ENCODE results near the gene STARD9.

The STARD9 gene

DNA sequence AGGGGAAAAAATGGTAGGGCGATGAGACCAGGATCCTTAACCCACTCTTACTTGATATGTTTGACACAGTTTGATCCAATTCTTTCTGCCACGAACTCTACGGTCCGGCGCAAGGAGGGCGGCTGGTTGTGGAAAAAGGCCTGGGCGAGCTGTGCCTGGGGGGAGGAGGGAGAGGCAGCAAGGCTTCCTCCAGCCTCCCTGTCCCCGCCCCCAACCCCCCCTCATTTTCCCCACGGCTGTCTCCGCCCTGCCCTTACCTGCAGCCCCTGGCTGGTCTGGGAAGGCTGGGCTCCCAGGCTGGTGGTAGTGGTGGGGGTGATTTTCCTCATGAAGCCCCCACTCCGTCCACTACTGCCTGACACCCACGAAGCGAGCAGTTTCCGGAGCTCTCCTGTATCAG is 153.6 kb downstream of the STARD9 start:
- no peak overlapping the region for H3K9ac ChIP-seq (ENCODE audit: low read depth, low read length)
- no peaks in the 10 kb centered on the region for H3K9me3 ChIP-seq (ENCODE audit: control insufficient read depth, insufficient read depth, low read length)
- peaks cover 12% of the 10 kb centered on the region for H3K4me1 ChIP-seq (ENCODE audit: insufficient read depth, low read length)
- H3K36me3 ChIP-seq (ENCODE audit: insufficient read depth, low read length) = peaks cover 18% of the 10 kb centered on the region

DNA sequence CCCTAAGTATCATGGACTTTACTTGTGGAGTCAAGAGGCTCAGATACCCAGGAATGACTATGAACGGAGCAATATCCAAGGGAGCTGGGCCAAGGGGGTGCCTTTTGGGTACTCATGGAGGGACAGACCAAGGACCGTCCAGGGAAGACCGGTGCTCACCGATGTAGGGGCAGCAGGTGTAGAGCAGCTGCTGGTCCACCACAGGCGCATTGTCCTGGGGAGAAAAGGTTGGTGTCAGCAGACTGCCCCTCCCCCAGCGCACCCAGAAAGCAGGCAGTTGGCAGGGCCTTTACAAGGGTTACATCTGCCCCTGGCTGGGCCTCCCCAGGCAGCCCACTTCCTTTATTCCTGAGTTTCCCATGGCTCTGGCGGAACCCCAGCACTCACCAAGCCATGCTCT is 154.0 kb downstream of the STARD9 start:
- peaks cover 16% of the 10 kb centered on the region for H3K36me3 ChIP-seq (ENCODE audit: insufficient read depth, low read length)
- H3K9ac ChIP-seq (ENCODE audit: low read depth, low read length) = no peak overlapping the region

GRCh38 chr15:42730135-42730534 is 154.7 kb downstream of the STARD9 start:
- peaks cover 12% of the 10 kb centered on the region for H3K4me1 ChIP-seq (ENCODE audit: insufficient read depth, low read length)
- peaks cover 12% of the 10 kb centered on the region for H3K36me3 ChIP-seq (ENCODE audit: insufficient read depth, low read length)
- H3K9ac ChIP-seq (ENCODE audit: low read depth, low read length) = no peak overlapping the region
- H3K9me3 ChIP-seq (ENCODE audit: control insufficient read depth, insufficient read depth, low read length) = no peaks in the 10 kb centered on the region

More for the DNA sequence above, 154.0 kb downstream of the STARD9 start:
- no peaks in the 10 kb centered on the region for H3K9me3 ChIP-seq (ENCODE audit: control insufficient read depth, insufficient read depth, low read length)
- H3K4me1 ChIP-seq (ENCODE audit: insufficient read depth, low read length) = peaks cover 12% of the 10 kb centered on the region

- Histone ChIP-seq H3K9me3 (ENCODE audit: control insufficient read depth, insufficient read depth, low read length) (no peaks in the 10 kb centered on the region), H3K9ac (ENCODE audit: low read depth, low read length) (no peak overlapping the region), H3K4me1 (ENCODE audit: insufficient read depth, low read length) (peaks cover 12% of the 10 kb centered on the region), H3K36me3 (ENCODE audit: insufficient read depth, low read length) (peaks cover 12% of the 10 kb centered on the region)
Measured at GRCh38 chr15:42730536-42730935, 155.1 kb downstream of the STARD9 start.

- H3K9me3 ChIP-seq (ENCODE audit: control insufficient read depth, insufficient read depth, low read length) = no peaks in the 10 kb centered on the region
- no peak overlapping the region for H3K9ac ChIP-seq (ENCODE audit: low read depth, low read length)
- H3K36me3 ChIP-seq (ENCODE audit: insufficient read depth, low read length) = peaks cover 8% of the 10 kb centered on the region
- H3K4me1 ChIP-seq (ENCODE audit: insufficient read depth, low read length) = peaks cover 12% of the 10 kb centered on the region
Measured at GRCh38 chr15:42731461-42731860, 156.1 kb downstream of the STARD9 start.

GRCh38 chr15:42732095-42732827 is 156.9 kb downstream of the STARD9 start:
- peaks cover 8% of the 10 kb centered on the region for H3K36me3 ChIP-seq (ENCODE audit: insufficient read depth, low read length)
- H3K9me3 ChIP-seq (ENCODE audit: control insufficient read depth, insufficient read depth, low read length) = no peaks in the 10 kb centered on the region
- peaks cover 12% of the 10 kb centered on the region for H3K4me1 ChIP-seq (ENCODE audit: insufficient read depth, low read length)
- H3K9ac ChIP-seq (ENCODE audit: low read depth, low read length) = no peak overlapping the region

- H3K36me3 ChIP-seq (ENCODE audit: insufficient read depth, low read length) = peaks cover 5% of the 10 kb centered on the region
- peaks cover 7% of the 10 kb centered on the region; the same call in 1 of the 2 replicates for H3K4me1 ChIP-seq (ENCODE audit: insufficient read depth, low read length)
- H3K9me3 ChIP-seq (ENCODE audit: control insufficient read depth, insufficient read depth, low read length) = no peaks in the 10 kb centered on the region
- H3K9ac ChIP-seq (ENCODE audit: low read depth, low read length) = no peak overlapping the region
Measured at GRCh38 chr15:42733027-42733426, 157.6 kb downstream of the STARD9 start.

- Histone ChIP-seq H3K9ac (ENCODE audit: low read depth, low read length) (no peak overlapping the region), H3K36me3 (ENCODE audit: insufficient read depth, low read length) (peaks cover 5% of the 10 kb centered on the region), H3K9me3 (ENCODE audit: control insufficient read depth, insufficient read depth, low read length) (no peaks in the 10 kb centered on the region), H3K4me1 (ENCODE audit: insufficient read depth, low read length) (no peaks in the 10 kb centered on the region)
Measured at GRCh38 chr15:42734076-42734672, 158.8 kb downstream of the STARD9 start.

DNA sequence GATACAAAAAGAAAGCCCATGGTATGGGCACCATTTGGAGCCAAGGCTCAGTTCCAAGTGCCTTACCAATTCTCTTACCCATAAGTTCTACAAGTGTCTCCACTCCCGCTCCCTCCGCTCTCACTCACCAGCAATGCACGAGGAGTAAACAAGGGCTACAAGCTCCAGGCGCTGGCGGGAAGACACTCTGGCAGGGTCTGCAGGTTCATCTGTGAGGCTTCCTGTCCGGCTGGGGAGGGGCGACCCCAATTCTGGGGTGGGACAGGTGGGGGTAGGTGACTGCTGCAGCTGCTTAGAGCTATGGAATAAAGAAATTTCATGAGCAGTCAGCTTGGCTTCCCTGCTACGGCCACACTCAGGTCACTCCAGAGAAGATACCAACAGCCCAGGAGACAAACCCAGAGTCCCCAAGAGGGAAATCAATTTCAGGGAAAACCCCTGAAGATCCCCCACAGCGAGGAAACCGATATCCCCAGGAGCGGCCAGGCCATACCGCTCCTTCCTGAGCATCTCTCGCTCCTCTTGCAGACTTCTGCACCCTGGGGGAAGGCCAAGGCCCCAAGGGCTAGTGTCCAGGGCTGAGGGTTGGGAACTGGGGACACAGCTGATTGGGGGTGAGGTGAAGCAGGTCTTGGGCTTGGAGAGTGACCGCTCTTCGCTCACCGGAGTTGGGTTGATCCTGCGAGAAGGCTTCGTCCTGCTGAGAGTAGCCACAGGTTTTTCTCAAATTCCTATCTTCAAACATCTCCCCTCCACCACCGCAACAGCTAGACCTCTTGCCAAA is 160.2 kb downstream of the STARD9 start:
- Histone ChIP-seq H3K9me3 (ENCODE audit: control insufficient read depth, insufficient read depth, low read length) (no peaks in the 10 kb centered on the region), H3K36me3 (ENCODE audit: insufficient read depth, low read length) (peaks cover 5% of the 10 kb centered on the region), H3K4me1 (ENCODE audit: insufficient read depth, low read length) (no peaks in the 10 kb centered on the region), H3K9ac (ENCODE audit: low read depth, low read length) (peak overlapping the region; percentile 62; the same call in 1 of the 2 replicates)

DNA sequence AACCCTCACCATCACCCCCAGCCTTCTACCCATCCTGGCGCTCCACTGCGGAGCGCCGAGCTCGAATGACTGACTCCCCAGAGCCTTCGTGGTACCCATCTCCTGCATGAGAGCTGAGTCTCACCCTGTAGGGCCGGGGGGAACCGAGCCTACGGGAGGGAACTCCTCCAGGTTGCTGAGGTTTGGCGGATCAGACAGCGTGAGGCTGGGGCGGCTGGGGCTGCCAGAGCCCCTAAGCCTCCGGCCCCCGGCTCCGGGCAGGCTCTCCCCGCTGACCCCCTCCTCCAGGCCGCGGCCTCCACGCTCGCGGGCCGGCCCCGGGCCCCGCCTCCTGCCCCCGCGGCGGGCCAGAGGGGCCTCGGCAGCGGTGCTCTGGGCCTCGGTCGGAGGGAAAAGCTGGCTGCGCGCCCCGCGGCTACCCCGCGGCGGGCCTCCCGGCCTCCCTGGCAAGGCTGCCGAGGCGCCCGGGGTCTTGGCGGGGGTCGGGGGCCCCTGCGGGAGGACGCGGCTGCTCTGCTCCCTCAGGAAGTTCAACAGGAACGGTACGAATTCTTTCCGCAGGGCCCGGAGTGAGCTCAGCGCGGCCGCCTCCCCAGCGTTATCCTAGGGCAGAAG is 160.9 kb downstream of the STARD9 start:
- Histone ChIP-seq H3K36me3 (ENCODE audit: insufficient read depth, low read length) (peaks cover 5% of the 10 kb centered on the region), H3K4me1 (ENCODE audit: insufficient read depth, low read length) (no peaks in the 10 kb centered on the region)

DNA sequence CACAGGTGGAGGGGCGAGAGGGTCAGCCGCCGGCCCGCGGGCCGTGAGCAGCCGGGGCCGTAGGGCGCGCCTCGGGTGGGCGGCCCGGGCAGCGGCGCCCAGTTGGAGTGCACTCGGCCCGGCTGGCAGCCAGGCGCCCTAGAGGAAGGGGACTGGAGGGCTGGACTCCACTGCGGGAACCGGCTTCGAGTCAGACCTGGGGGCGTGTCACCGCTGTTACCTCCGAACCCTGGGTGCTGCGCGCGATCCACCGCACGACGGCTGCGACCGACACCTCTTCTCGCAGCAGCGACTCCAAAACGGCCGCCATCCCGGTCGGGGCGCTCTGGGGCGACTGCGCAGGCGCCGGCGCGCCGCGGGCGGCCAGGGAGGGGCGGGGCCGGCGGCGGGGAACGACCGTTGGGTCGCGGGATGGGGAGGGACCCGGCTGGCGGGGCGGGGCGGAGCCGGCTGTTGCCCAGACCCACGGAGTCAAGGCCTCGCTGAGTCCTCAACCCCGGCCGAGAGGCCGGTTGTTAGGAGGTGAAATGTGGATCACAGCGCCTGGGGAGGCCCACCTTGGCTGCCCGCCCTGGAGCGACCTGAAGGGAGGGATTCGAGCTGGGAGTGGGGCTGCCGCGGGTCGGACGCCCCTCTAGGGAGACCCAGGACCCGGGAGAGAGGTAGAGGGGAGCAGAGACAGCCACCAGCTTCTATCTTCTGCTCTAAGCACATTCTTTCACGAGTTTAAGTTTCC is 161.6 kb downstream of the STARD9 start, which contains the start of gene CDAN1:
Gene CDAN1 (minus strand): TSS at position 336 of the 736 bp plus-strand sequence. CDS start 26 bp downstream, at position 310.
- no peaks in the 10 kb centered on the region for H3K4me1 ChIP-seq (ENCODE audit: insufficient read depth, low read length)
- no peaks in the 10 kb centered on the region for H3K9me3 ChIP-seq (ENCODE audit: control insufficient read depth, insufficient read depth, low read length)
- H3K9ac ChIP-seq (ENCODE audit: low read depth, low read length) = peak within 1 kb of the TSS; percentile 86
- H3K36me3 ChIP-seq (ENCODE audit: insufficient read depth, low read length) = peaks cover 3% of the 10 kb centered on the region

More for the DNA sequence above, 160.9 kb downstream of the STARD9 start:
- Histone ChIP-seq H3K9ac (ENCODE audit: low read depth, low read length) (peak overlapping the region; percentile 62), H3K9me3 (ENCODE audit: control insufficient read depth, insufficient read depth, low read length) (no peaks in the 10 kb centered on the region)

DNA sequence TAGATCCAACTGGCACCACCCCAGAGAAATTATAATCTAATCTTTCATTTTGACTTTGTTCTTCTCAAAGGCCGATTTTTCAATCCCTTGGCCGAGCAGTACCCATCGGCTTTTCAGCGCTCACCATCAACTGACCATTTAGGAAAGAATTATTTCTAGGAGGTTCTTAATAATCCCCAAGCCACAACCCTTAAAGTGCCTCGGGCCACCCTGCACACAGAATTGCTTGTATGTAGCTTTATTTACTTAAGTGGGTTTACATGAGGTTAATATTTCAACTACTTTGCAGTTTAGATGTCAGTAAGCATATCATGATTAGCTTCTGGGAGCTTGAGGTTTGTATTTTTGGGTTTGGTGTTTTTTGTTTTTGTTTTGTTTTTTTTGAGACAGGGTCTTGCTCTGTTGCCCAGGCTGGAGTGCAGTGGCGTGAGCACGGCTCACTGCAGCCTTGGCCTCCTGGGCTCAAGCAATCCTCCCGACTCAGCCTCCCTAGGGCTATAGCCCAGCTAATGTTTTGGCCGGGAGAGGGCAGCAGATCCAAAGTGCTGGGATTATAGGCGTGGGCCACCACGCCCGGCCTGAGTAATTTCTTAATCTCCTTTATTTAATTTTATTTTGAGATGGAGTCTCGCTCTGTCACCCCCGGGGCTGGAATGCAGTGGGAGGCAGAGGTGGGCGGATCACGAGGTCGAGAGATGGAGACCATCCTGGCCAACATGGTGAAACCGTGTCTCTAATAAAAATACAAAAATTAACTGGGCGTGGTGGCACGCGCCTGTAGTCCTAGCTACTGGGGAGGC is 162.3 kb downstream of the STARD9 start:
- Histone ChIP-seq H3K9ac (ENCODE audit: low read depth, low read length) (peak overlapping the region; percentile 86), H3K36me3 (ENCODE audit: insufficient read depth, low read length) (no peaks in the 10 kb centered on the region; the same call in 1 of the 2 replicates), H3K9me3 (ENCODE audit: control insufficient read depth, insufficient read depth, low read length) (no peaks in the 10 kb centered on the region), H3K4me1 (ENCODE audit: insufficient read depth, low read length) (no peaks in the 10 kb centered on the region)

DNA sequence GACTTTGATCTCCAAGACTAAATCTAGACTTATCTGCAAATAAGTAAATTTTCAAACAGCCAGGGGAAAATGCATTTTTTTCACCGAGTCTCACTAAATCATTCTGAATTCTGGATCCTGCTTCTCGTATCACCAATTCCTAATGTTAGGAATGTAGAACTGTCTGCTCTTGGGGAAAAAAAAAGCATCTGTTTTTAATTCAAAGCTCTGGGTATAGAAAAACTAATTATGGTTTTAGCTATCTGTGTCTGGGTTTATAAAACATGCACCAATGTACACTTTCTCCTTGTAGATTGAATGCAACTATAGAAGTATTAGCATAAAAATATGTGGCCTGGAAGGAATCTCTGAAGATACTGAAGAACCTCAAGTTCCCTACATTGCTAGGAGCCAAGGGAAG is 166.3 kb downstream of the STARD9 start:
- H3K4me1 ChIP-seq (ENCODE audit: insufficient read depth, low read length) = no peaks in the 10 kb centered on the region
- H3K36me3 ChIP-seq (ENCODE audit: insufficient read depth, low read length) = no peaks in the 10 kb centered on the region; the same call in 1 of the 2 replicates
- no peak overlapping the region for H3K9ac ChIP-seq (ENCODE audit: low read depth, low read length)
- no peaks in the 10 kb centered on the region for H3K9me3 ChIP-seq (ENCODE audit: control insufficient read depth, insufficient read depth, low read length)
